Chondrocyte (in vitro differentiated cells): ENCODE data around the gene SLC9A3. TPM values are rescaled to one million over a fixed set of nuclear protein-coding genes. Genes with fewer than 3 reads are reported as not detected.

ENCODE experiments used
- DNase-seq: peaks from one replicate; pipeline ENCODE4 v3.0.0; 2021; ENCODE audit warnings: mixed read lengths, low spot score
- H3K27ac Mint-ChIP-seq: one replicate; pipeline ENCODE4 v1.8.0; 2021; ENCODE audit warnings: mild to moderate bottlenecking, moderate library complexity, mixed read lengths; ENCODE audit not compliant: unreplicated experiment
- H3K27me3 Mint-ChIP-seq: 2 replicates; pipeline ENCODE4 v1.8.0; 2021; ENCODE audit warnings: low read depth, mixed read lengths
- H3K36me3 Mint-ChIP-seq: 2 replicates; pipeline ENCODE4 v1.8.0; 2021; ENCODE audit warnings: low read depth, mixed read lengths
- H3K4me1 Mint-ChIP-seq: 2 replicates; pipeline ENCODE4 v1.8.0; 2021; ENCODE audit warnings: low read depth, mild to moderate bottlenecking, mixed read lengths
- H3K4me3 Mint-ChIP-seq: one replicate; pipeline ENCODE4 v1.8.0; 2021; ENCODE audit warnings: mild to moderate bottlenecking, moderate library complexity, mixed read lengths; ENCODE audit not compliant: unreplicated experiment
- H3K9me3 Mint-ChIP-seq: 2 replicates; pipeline ENCODE4 v1.8.0; 2021; ENCODE audit warnings: low read depth, mixed read lengths
- CTCF ChIP-seq: fragments of 200-600 bp; sonication (generic); IDR thresholded peaks from 2 replicates; pipeline ENCODE4 v1.5.0; 2021; ENCODE audit warnings: antibody characterized with exemption, mild to moderate bottlenecking, moderate library complexity
- total RNA-seq: library from RNA; stranded (reverse); gene quantifications from 3 replicates; pipeline ENCODE4 v1.2.1, GENCODE V29; 2021

Gene SLC9A3
- total RNA-seq, 1 donor from 2014 or later, result 0.95 TPM

GRCh38 chr5:451587-452458, 72.4 kb downstream of the SLC9A3 start:
- Mint-ChIP-seq H3K27ac (no peak overlapping the region), H3K36me3 (peaks cover 64% of the 10 kb centered on the region), H3K4me1 (peaks cover 1% of the 10 kb centered on the region), H3K9me3 (peaks cover 10% of the 10 kb centered on the region), H3K4me3 (no peak overlapping the region), H3K27me3 (no peaks in the 10 kb centered on the region)
- TF ChIP-seq CTCF, result no peak
- DNase-seq, result no peak

- TF ChIP-seq CTCF, result no peak
- no peak overlapping the region for H3K4me3 Mint-ChIP-seq
Observed at GRCh38 chr5:449151-449550, 75.1 kb downstream of the SLC9A3 start.

GRCh38 chr5:448766-449090, 75.5 kb downstream of the SLC9A3 start:
- Mint-ChIP-seq H3K4me3 (no peak overlapping the region), H3K27me3 (no peaks in the 10 kb centered on the region), H3K4me1 (peaks cover 19% of the 10 kb centered on the region), H3K9me3 (peaks cover 10% of the 10 kb centered on the region), H3K27ac (no peak overlapping the region), H3K36me3 (peaks cover 58% of the 10 kb centered on the region)
- TF ChIP-seq CTCF, result no peak
- no peak for DNase-seq

More at GRCh38 chr5:449151-449550, 75.1 kb downstream of the SLC9A3 start:
- Mint-ChIP-seq H3K4me1 (peaks cover 15% of the 10 kb centered on the region), H3K9me3 (peaks cover 10% of the 10 kb centered on the region), H3K27ac (no peak overlapping the region), H3K36me3 (peaks cover 61% of the 10 kb centered on the region), H3K27me3 (no peaks in the 10 kb centered on the region)
- no peak for DNase-seq

GRCh38 chr5:448061-448765, 76.0 kb downstream of the SLC9A3 start:
- peaks cover 23% of the 10 kb centered on the region for H3K4me1 Mint-ChIP-seq
- H3K27me3 Mint-ChIP-seq, result no peaks in the 10 kb centered on the region
- peaks cover 10% of the 10 kb centered on the region for H3K9me3 Mint-ChIP-seq
- peaks cover 53% of the 10 kb centered on the region for H3K36me3 Mint-ChIP-seq
- DNase-seq, result no peak
- no peak overlapping the region for H3K27ac Mint-ChIP-seq
- no peak for TF ChIP-seq CTCF
- no peak overlapping the region for H3K4me3 Mint-ChIP-seq

GRCh38 chr5:447501-447900, 76.7 kb downstream of the SLC9A3 start:
- peaks cover 47% of the 10 kb centered on the region for H3K36me3 Mint-ChIP-seq
- peaks cover 10% of the 10 kb centered on the region for H3K9me3 Mint-ChIP-seq
- no peak overlapping the region for H3K4me3 Mint-ChIP-seq
- TF ChIP-seq CTCF, result no peak
- DNase-seq, result no peak
- no peak overlapping the region for H3K27ac Mint-ChIP-seq
- H3K4me1 Mint-ChIP-seq, result peaks cover 25% of the 10 kb centered on the region
- H3K27me3 Mint-ChIP-seq, result no peaks in the 10 kb centered on the region
